ENCODE measurements around the gene KIF12. TPM values are rescaled to one million over a fixed set of nuclear protein-coding genes. Genes with fewer than 3 reads are reported as not detected.

KIF12 gene
- total and polyA plus RNA-seq, 12 donors = 0.13 to 0.45 TPM; not detected in 10

DNA sequence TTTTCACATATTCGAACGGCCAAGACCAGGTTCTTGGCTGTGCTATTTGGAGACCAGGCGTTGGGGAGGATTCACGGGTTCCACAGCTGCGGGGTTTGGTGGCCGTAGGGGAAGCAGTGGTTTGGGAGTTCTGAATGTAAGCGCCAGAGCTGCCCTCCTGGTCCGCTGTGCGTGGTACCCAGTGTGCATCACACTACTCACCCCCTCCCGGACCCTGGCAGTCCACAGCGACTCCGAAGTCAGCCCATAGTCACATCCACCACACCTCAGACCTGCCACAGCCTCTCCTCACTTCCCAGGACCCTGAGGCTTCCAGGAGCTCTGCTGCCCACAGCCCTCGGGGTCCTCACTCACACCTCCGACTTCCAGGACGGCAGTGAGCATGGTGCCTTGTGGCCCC, 47.8 kb downstream of the KIF12 start:
- ATAC-seq = peak in 1 of 8 donors; percentile 33
- Histone ChIP-seq H3K27ac (no peak overlapping the region), H3K27me3 (no peaks in the 10 kb centered on the region), H3K36me3 (peaks cover 0 to 54% (median 4%) of the 10 kb centered on the region in 9 donors), H3K4me3 (no peak overlapping the region), H3K4me1 (no peaks in the 10 kb centered on the region), H3K9me3 (no peaks in the 10 kb centered on the region)
- 96 to 97% methylated on average over 15 of the region's 15 CpGs for WGBS, 2 donors
- DNase-seq = no peak
- intact Hi-C loops (cut with DNase I) = no loop called here
- TF ChIP-seq, protein P1, sequence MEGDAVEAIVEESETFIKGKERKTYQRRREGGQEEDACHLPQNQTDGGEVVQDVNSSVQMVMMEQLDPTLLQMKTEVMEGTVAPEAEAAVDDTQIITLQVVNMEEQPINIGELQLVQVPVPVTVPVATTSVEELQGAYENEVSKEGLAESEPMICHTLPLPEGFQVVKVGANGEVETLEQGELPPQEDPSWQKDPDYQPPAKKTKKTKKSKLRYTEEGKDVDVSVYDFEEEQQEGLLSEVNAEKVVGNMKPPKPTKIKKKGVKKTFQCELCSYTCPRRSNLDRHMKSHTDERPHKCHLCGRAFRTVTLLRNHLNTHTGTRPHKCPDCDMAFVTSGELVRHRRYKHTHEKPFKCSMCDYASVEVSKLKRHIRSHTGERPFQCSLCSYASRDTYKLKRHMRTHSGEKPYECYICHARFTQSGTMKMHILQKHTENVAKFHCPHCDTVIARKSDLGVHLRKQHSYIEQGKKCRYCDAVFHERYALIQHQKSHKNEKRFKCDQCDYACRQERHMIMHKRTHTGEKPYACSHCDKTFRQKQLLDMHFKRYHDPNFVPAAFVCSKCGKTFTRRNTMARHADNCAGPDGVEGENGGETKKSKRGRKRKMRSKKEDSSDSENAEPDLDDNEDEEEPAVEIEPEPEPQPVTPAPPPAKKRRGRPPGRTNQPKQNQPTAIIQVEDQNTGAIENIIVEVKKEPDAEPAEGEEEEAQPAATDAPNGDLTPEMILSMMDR (IDR thresholded peaks at IDR 0.05) = no peak

GRCh38 chr9:114050646-114051045, 48.4 kb downstream of the KIF12 start:
- Histone ChIP-seq H3K4me1 (no peaks in the 10 kb centered on the region), H3K36me3 (peaks cover 0 to 54% (median 4%) of the 10 kb centered on the region in 9 donors), H3K27me3 (no peaks in the 10 kb centered on the region), H3K4me3 (no peak overlapping the region), H3K9me3 (no peaks in the 10 kb centered on the region), H3K27ac (no peak overlapping the region)
- TF ChIP-seq, protein P1 (IDR thresholded peaks at IDR 0.05) = no peak
- ATAC-seq (no peak), DNase-seq (no peak)
- WGBS, 2 donors = 92 to 94% methylated on average over 6 of the region's 6 CpGs
- intact Hi-C loops (cut with DNase I) = no loop called here

DNA sequence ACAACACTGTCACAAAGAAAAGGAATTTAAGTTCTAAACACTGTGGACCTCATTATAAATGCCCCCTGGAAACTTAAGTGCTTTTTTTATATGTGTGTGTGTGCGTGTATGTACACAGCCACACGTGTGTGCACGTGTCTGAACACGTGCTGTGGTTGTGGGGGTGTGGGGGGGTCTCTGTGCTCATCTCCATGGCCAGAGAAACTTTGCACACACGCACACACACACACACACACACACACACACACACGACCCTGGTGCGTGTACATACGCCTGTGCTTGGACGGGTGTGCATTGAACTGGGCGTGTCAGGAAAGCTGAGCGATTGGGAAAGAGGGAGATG, 48.9 kb downstream of the KIF12 start:
- Histone ChIP-seq H3K4me3 (no peak overlapping the region), H3K9me3 (peaks cover 0 to 2% (median 0%) of the 10 kb centered on the region in 11 donors), H3K27ac (no peak overlapping the region), H3K4me1 (no peaks in the 10 kb centered on the region), H3K36me3 (peaks cover 0 to 54% (median 4%) of the 10 kb centered on the region in 9 donors), H3K27me3 (no peaks in the 10 kb centered on the region)
- DNase-seq (no peak), ATAC-seq (no peak)
- intact Hi-C loops (cut with DNase I) = no loop called here
- WGBS, 2 donors = 91 to 93% methylated on average over 11 of the region's 11 CpGs
- TF ChIP-seq, protein P1 (IDR thresholded peaks at IDR 0.05) = no peak

GRCh38 chr9:114049441-114050225, 49.5 kb downstream of the KIF12 start:
- Histone ChIP-seq H3K27me3 (no peaks in the 10 kb centered on the region), H3K9me3 (peaks cover 0 to 6% (median 0%) of the 10 kb centered on the region in 11 donors), H3K4me3 (no peak overlapping the region), H3K36me3 (peaks cover 0 to 54% (median 4%) of the 10 kb centered on the region in 9 donors), H3K4me1 (no peaks in the 10 kb centered on the region), H3K27ac (no peak overlapping the region)
- intact Hi-C loops (cut with DNase I) = no loop called here
- no peak for ATAC-seq
- DNase-seq = no peak
- TF ChIP-seq, protein P1 (IDR thresholded peaks at IDR 0.05) = no peak
- WGBS, 2 donors = 97% methylated on average over 40 of the region's 40 CpGs

All from heart right ventricle (tissue), 16 donors.